Glomerular endothelial cell (primary cell): ENCODE measurements around the gene C1GALT1. TPM values are rescaled to one million over a fixed set of nuclear protein-coding genes. Genes with fewer than 3 reads are reported as not detected.
"Not testable (repeated sequence)": the region's sequence is repeated elsewhere in the genome, so short reads cannot be mapped to it uniquely, and the experiment has no call there.

Source experiments
- DNase-seq: peaks from one replicate; pipeline ENCODE4 v3.0.0-alpha.2; 2011; ENCODE audit warnings: low read depth, low spot score; ENCODE audit errors: extremely low read depth
- total RNA-seq: library from RNA; depleted of rRNA; stranded (reverse); fragments of >200 nt; gene quantifications from 2 replicates; pipeline ENCODE4 v1.2.3, GENCODE V29; 2015

The C1GALT1 gene
- total RNA-seq, 1 donor from 2014 or later, result 38.6 TPM

DNA sequence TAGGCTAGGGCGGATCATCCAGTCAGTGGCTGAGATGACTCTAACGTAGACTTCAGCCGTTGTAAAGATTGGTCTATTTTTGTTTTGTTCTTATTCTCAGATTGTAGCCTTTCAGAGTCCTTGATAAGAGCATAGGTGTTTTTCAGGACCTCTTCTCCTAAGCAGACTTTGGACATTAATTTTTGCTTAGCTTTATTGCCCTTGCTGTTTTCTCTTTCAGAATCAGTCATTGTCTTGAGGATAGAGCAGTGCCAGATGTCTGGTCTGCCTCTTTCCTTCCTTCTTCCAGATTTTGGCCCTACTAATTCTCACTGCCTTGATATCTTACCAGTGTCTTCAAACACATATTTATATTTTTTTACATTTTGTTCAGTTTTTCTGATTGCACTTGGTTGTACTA, 49.5 kb downstream of the C1GALT1 start:
- no peak for DNase-seq

DNA sequence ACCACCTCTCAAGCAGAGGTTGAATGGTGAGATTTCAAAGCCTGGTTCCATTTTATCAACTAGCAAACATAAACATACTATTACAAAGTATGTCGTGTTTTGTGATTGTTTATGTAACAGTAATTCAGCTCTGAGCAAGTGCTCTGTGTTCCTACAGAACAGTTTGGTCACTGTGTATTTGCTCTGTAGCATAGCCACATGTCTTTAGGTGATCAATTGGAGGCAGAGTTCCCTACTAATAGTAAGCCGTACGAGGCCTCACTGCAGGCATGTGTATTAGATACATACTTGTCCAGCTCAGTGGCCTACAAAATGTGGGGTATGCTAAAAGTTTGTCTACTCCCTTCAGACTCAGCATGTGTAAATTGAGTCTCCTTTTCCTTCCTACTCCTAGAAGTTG, 53.0 kb downstream of the C1GALT1 start:
- DNase-seq, result no peak

DNA sequence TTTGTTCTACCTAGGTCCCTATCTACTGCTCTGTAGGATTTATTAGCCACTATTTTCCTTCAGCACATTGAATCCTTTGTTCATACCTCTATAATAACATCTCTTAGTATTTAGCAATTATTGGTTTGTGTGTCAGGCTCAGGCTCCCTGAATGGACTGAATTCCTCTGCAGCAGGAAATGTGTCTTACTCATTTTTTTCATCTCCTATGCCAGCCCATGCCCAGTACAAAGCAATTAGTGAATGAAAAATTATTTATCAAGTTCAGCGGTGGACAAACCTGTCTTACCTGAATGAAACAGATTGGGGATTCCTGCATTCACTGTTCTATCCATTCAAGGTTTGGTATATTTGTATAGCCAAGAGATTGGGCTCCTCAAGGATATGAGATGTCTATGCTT, 53.7 kb downstream of the C1GALT1 start:
- DNase-seq, result no peak

DNA sequence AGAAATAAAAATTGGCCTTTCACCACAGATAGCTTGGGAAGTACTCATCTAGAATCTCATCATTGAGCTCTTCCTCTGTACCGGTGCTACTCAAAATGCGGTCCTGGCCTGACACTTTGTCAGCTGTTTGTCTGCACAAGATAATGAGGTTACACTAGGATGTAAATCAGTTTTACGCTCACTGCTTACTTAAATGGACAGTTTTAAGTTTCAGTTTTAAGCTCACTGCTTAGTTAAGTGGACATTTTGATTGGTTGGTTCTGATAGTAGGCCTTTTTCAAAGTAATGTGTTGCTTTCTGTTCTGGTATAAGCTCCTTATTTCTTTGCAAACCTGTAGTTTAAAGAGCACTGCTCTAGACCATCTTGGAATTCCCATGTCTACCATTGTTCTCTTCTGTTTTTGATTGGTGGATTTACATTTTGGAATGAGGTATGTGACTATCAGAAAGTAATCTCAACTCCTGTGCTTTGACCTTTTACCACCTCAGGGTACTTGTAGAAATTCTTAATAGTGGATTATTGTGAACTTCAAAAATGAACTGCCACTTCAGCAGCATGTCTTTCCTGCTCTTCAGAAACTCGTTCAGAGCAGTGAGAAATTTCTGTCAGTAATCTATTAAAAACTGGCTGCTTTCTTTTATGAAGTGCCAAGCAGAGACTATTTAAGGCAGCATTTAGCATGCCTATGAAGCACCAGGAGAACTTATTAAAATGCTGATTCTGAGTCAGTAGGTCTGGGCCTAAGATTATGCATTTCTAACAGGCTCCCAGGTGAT, 55.0 kb downstream of the C1GALT1 start:
- DNase-seq, result no peak

DNA sequence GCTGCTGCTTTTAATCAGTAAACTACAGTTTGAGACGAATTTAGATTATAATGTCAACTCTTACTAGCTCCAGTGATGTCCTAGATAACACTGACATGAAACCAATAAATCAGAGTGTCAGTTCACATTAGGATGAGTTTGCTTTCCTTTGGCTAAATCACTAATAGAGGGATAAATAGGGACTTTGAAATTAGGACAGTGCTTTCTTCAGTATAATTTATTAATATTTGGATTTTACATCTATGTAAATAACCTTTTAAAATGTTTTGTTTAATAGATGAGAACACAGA, 55.6 kb downstream of the C1GALT1 start:
- no peak for DNase-seq

DNA sequence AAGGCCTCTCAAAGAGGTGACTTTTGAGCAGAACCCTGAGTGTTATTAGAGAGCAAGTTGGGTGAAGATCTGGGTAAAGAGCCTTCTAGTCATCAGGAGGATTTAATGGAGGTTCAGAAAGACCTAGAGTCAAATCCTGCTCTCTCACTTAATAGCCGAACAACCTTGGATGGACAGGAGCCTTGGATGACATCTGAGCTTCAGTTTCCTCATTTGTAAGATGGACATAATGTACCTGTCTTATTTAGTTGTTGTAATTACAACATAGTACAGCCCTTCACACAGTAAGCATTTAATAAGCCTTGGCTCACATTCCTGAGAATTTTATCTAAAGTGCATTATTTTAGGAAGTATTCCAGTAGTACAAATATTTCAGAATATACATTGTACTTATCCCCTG, 57.0 kb downstream of the C1GALT1 start:
- DNase-seq, result no peak

DNA sequence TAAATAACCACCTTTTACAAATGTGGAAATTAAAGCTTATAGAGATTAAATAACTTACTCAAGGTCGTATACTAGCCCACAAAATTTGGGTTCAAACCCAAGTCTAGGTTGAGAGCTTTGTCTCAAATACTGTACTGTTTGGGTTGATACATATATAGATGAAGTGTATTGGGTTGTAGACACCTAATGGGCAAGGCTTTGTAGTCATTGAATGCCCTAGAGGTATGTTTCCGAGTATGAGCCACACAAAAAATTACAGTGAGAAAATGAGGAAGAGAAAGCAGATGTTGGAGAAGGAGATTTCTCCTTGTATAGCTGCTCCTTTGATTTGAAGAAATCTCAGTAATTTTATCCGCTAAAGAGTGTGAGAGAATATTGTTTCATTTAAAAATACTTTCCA, 60.6 kb downstream of the C1GALT1 start:
- DNase-seq, result no peak

DNA sequence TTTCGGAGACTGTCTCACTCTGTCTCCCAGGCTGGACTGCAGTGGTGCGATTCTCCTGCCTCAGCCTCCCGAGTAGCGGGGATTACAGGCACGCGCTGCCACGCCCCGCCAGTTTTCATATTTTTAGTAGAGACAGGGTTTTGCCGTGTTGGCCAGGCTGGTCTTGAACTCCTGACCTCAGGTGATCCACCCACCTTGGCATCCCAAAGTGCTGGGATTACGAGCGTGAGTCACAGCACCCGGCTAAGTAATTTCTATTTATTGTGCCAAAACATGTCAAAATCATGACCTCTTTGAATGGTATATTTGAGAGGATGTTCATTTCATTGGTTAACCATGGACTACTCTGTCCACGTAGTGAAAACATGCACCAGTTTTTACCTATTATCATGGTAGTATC, 62.9 kb downstream of the C1GALT1 start:
- not testable (repeated sequence) for DNase-seq

DNA sequence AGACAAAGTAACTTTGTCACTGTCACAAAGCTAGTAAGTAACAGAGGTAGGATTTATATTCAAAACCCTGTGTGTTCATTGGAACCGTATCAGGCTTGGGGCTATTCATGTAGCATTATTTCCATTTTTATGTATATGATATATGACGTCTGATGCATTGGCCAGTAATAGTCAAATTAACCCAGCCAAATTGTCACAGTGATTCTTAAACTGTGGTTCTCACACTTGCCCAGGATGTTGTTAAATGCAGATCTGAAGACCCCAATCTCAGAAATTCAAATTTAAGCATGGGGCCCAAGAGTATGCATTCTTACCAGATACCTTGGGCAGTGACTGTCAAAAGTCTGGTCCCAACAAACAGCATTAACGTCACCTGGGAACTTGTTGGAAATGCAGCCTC, 63.9 kb downstream of the C1GALT1 start:
- no peak for DNase-seq

DNA sequence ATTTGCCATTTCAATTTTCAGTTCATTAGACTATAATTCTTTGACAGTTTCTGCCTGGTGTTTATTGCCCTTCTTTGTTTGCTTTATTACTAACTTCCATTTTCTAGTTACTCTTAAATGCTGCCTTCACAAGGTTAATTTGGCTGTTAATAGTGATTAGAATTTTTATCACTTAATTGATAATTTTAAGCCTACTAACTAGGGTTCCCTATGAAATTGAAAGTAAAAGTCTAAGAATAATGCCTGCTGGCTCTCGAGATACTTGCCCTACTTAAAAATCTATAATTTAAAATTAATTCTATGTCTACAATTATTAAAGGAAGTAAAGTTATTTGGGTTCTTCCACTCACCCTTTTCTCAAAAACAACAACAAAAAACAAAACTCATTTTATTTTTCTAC, 65.3 kb downstream of the C1GALT1 start:
- no peak for DNase-seq

DNA sequence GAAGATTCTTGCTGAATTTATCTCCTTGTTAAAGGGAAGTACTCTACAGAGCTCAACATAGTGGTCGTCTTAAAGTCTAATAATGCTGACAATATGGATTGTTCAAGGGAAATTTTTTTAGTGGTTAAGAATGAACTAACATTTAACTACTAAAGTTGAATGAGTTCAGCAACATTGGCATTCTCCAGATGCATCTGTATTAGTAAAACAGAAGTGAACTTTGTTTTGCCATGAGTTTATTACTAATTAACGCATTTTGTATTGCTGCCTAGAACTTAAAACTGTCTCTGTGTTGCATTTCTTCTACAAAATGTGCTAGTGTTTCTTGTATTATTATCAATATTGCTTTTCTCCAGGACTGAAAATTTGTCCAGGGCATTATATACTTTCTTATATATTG, 67.5 kb downstream of the C1GALT1 start:
- DNase-seq, result no peak

DNA sequence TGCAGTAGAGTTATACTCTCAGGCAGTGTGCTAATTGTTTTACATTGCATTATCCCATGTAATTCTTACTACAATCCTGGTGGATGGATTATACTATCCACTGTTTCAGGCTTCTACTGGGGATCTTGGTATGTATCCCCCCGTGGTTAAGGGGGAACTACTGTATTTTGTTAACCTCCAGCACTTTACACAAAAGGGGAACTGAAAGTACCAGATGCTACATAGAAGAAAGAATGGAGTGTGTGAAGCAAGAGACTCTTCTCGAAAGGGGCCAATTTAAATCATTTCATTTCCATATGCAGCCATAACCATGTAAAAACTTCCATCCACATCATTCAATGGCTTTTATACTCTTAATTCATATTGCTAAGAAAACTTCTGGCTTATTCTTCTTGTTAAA, 69.4 kb downstream of the C1GALT1 start:
- no peak for DNase-seq

DNA sequence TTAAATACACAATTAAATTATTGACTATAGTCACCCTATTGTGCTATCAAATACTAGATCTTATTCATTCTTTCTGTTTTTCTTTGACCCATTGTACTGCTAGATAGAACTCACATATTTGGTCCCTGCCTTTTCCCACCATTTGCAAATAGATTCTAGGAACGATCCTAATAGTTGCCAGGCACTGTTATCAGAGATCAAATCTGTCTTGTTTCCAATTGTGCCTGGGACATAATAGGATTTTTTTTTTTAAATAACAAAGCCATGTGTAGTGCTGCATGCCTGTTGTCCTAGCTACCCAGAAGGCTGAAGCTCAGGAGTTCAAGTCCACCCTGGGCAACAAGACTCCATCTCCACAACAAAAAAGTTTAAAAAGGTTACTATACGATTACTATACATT, 72.0 kb downstream of the C1GALT1 start:
- DNase-seq, result no peak

DNA sequence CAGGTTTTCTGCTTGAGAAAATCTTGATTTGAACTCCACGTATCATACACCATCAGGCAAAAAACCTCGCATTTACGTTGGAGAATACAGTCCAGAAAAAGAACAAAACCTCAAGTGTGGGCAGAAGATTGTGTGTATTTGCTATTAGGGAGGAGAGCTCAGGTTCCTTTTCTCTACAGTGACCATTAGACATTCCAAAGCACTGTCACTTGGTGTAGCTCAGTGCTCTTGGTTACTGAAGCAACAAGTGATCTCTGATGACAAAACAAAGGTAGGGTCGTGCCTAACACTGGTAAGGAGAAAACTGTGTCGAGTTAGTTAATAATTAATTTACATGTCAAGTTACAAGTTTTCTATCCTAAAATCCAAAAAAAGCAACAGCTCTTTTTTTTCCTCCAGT, 72.6 kb downstream of the C1GALT1 start:
- no peak for DNase-seq

DNA sequence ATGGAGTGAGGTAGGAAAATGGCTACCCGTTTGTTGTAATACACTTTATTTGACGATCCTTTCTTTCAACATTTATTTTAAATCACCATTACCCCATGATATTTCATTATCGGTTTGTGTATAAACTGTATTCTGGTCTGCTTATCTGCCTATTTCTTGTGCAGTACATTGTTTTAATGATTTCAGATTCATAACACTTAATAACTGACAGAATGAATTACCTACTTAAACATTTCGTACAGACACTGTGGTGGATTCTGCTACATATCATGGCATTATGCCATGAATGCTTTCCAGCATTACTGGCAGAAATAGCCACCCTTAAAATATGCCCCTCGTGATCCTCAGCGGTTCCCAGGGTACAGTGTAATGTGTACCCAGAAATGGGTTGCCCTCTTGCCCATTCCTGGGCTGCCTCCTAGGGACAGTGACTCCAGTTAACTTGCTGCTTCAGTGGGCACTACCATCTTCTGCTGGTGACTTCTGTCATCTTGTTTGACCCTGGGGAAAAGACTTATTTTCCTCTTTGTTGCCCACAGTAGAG, 74.5 kb downstream of the C1GALT1 start:
- DNase-seq, result no peak

DNA sequence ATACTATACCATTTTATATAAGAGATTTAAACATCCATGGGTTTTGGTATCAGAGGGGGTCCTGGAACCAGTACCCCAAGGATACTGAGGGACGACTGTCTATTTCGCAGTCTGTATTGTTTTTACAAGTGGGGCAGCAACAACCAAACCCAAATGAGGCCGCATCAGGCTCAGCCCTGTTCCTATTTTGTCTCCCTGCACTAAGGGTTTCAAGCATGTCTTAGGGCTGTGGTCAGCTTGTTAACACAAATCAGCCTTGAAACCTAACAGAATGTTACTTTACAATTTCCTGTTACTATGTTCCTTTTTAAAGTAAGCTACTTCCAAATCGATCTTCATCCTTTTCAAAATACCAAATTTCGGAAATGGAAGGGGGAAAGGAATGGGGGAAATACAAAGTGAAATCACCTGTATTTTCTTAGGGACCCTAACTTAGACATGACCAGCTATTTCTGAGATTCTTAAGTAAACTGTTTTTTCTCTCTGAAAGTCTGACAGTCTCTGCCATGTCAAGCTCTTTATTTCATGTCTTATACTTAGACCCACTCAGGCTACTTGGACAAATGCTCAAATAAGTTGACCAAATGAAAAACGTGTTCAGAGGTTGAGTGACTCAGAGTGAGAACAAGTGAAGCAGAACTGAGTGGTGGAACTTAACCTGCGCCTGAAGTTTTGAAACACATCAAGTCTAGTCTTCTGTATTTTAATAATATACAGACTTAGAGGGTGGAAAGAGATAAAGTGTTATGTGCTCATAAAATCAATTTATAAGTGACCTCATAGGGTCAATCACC, 75.8 kb downstream of the C1GALT1 start:
- DNase-seq, result no peak

DNA sequence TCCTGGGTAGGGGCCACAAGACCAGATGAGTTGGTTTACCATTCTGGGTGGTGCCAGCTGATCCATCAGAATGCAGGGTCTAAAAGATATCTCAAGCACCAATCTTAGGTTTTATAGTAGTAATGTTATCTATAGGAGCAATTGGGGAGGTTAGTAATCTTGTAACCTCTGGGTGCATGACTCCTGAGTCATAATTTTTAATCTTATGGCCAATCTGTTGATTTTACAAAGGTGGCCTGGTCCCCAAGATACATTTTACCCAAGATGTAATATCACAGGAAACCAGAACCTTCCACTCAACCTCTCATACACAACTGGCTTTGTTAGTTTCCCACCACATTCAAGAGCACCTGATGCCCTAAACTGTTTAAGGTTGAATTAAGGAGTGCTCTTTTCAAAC, 79.5 kb downstream of the C1GALT1 start:
- DNase-seq, result no peak

DNA sequence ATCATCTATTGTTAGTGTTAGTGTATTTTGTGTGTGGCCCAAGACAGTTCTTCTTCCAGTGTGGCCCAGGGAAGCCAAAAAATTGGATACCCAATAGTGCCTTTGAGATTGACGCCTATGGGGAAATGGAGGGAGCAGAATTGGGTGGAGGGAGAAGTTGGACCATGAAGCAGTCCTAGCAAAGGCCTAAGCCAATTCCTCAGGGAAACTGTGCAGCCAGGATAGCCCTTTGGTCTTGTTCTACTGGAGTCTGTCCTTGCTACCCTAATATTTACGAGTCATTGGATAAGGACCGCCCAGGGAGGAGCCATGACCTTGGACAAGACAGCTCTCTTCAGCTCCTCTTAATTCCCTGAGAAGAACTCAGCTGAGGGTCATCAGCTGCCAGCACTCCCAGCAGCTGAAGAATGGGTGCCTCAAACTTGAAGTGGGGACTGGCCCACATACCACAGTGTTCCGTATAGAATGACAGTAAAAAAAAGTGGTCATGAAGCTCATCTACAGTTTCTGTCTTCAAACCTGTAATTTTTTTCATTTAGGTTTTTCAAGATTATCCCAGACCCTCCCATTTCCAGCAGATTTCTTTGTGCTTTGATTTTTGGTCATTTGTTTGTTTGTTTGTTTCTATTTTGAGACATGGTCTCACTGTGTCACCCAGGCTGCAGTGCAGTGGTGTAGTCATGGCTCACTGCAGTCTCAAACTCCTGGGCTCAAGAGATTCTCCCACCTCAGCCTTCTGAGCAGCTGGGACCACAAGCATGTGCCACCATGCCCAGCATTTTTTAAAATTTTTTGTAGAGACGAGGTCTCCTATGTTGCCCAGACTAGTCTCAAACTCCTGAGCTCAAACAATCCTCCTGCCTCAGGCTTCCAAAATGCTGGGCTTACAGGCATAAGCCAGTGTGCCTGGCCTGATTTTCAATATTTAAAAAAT, 81.2 kb downstream of the C1GALT1 start:
- DNase-seq, result no peak

DNA sequence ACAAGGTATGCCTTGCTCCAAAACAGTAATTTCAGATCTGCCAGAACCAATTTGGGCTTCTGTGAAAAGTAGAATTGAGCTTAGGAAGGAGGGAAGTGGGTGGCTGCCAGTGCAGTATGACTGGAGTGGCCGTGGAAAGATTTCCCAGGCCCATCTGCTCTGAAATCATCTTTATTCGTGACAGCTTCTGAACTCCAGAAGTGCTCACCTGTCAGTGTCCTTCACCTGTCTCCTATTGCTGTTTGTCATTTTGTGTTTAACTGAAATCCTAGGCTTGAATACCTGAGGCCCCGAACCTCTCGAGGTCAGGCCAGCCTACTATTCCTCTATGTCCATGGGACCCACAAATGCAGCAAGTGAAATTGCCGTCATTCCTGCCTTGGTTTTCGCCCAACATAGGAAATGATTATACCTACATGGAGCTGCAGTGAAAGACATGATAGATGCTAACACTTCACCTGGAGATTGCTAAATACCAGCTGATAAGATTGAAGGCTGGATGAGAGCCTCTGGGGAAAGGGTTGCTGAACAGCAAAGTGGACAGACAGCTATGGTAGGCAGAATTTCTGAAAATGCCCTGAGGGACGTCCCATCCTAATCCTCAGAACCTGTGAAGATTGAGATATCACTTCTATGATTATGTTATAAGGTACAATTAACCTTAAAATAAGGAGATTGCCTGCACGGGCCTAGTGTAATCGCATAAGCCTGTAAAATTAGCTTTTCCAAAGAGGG, 82.1 kb downstream of the C1GALT1 start:
- no peak for DNase-seq
